ENCODE results near the gene DOCK2. TPM values are rescaled to one million over a fixed set of nuclear protein-coding genes. Genes with fewer than 3 reads are reported as not detected.
A peak's percentile ranks its signal among the peaks of the same experiment; 100 is the strongest.

Gene DOCK2
- total RNA-seq, 4 donors from 2014 or later, result 2.0 to 17.4 (median 7.5) TPM

- H3K27ac ChIP-seq, result no peak overlapping the region
Observed at GRCh38 chr5:169942181-169942580, 305.1 kb downstream of the DOCK2 start.

GRCh38 chr5:169943026-169943425 is 306.0 kb downstream of the DOCK2 start:
- H3K27ac ChIP-seq, result no peak overlapping the region
- intact Hi-C loops (cut with DNase I; ENCODE audit: low total_unique reads), result no loop called here
- no peaks in the 10 kb centered on the region for H3K9me3 ChIP-seq
- H3K27me3 ChIP-seq, result no peaks in the 10 kb centered on the region
- H3K36me3 ChIP-seq, result no peaks in the 10 kb centered on the region
- TF ChIP-seq CTCF (IDR thresholded peaks at IDR 0.05), result no peak
- no peak for TF ChIP-seq POLR2A (IDR thresholded peaks at IDR 0.05)
- DNase-seq, result no peak
- no peak overlapping the region for H3K4me3 ChIP-seq
- no peaks in the 10 kb centered on the region for H3K4me1 ChIP-seq

More at GRCh38 chr5:169942181-169942580, 305.1 kb downstream of the DOCK2 start:
- no peaks in the 10 kb centered on the region for H3K4me1 ChIP-seq
- TF ChIP-seq CTCF (IDR thresholded peaks at IDR 0.05) (no peak), POLR2A (IDR thresholded peaks at IDR 0.05) (no peak)
- H3K4me3 ChIP-seq, result no peak overlapping the region
- no peaks in the 10 kb centered on the region for H3K36me3 ChIP-seq
- intact Hi-C loops (cut with DNase I; ENCODE audit: low total_unique reads), result no loop called here
- no peak for DNase-seq
- no peaks in the 10 kb centered on the region for H3K27me3 ChIP-seq
- no peaks in the 10 kb centered on the region for H3K9me3 ChIP-seq

- Histone ChIP-seq H3K4me1 (no peaks in the 10 kb centered on the region), H3K9me3 (no peaks in the 10 kb centered on the region), H3K27ac (no peak overlapping the region), H3K4me3 (no peak overlapping the region), H3K27me3 (no peaks in the 10 kb centered on the region), H3K36me3 (no peaks in the 10 kb centered on the region)
- no peak for DNase-seq
- TF ChIP-seq POLR2A (IDR thresholded peaks at IDR 0.05) (no peak), CTCF (IDR thresholded peaks at IDR 0.05) (no peak)
- intact Hi-C loops (cut with DNase I; ENCODE audit: low total_unique reads), result no loop called here
Observed at GRCh38 chr5:169944115-169944514, 307.0 kb downstream of the DOCK2 start.

- DNase-seq, result no peak
- H3K36me3 ChIP-seq, result no peaks in the 10 kb centered on the region
- TF ChIP-seq POLR2A (IDR thresholded peaks at IDR 0.05) (no peak), CTCF (IDR thresholded peaks at IDR 0.05) (no peak)
- intact Hi-C loops (cut with DNase I; ENCODE audit: low total_unique reads), result no loop called here
- H3K4me3 ChIP-seq, result no peak overlapping the region
- no peaks in the 10 kb centered on the region for H3K9me3 ChIP-seq
- no peaks in the 10 kb centered on the region for H3K27me3 ChIP-seq
- no peaks in the 10 kb centered on the region for H3K4me1 ChIP-seq
- H3K27ac ChIP-seq, result no peak overlapping the region
Observed at GRCh38 chr5:169944922-169945680, 308.0 kb downstream of the DOCK2 start.

DNA sequence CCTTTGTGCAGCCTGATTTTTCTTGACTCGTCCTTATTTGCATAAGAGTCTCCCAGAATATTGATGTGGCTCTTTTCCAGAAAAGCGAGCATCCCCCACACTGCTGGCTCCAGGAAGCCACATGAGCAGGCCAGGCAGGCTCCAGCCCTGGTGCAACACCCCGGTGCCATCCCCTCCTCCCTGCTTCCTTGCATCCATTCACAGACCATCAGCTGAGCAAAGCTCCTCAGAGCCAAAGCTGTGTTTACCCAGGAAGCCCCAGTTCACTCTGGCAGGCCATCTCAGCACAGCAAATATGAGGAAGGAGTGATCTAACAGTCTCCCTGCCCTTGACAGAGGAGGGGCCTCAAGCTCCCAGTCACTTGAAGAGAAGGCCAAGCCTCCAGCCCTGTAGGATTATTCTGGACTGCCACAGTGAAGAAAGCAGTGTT is 308.8 kb downstream of the DOCK2 start:
- no peak overlapping the region for H3K4me3 ChIP-seq
- no peaks in the 10 kb centered on the region for H3K4me1 ChIP-seq
- H3K27me3 ChIP-seq, result no peaks in the 10 kb centered on the region
- no peak for TF ChIP-seq POLR2A (IDR thresholded peaks at IDR 0.05)
- peak overlapping the region in 1 of 2 donors; percentile 21 for H3K27ac ChIP-seq
- intact Hi-C loops (cut with DNase I; ENCODE audit: low total_unique reads), result no loop called here
- peak in 1 of 2 donors; percentile 29 for DNase-seq
- H3K36me3 ChIP-seq, result no peaks in the 10 kb centered on the region
- H3K9me3 ChIP-seq, result no peaks in the 10 kb centered on the region

Measured in uterus (tissue), 4 donors.